NB4 (cell line): Measurements from ENCODE around the gene EQTN.

ENCODE experiments used
- CTCF ChIP-seq: IDR thresholded peaks from one replicate; pipeline ENCODE4 v1.5.1; 2012; ENCODE audit warnings: low read depth, low read length
- POLR2A ChIP-seq: IDR thresholded peaks from 2 replicates; pipeline ENCODE4 v1.6.1; 2011; ENCODE audit warnings: mild to moderate bottlenecking; ENCODE audit not compliant: insufficient read length; ENCODE audit errors: extremely low read depth

GRCh38 chr9:27297050-27297449, at the start of gene EQTN:
- no peak for TF ChIP-seq CTCF
- no peak for TF ChIP-seq POLR2A
